ENCODE data around the gene RFPL2.

The RFPL2 gene

DNA sequence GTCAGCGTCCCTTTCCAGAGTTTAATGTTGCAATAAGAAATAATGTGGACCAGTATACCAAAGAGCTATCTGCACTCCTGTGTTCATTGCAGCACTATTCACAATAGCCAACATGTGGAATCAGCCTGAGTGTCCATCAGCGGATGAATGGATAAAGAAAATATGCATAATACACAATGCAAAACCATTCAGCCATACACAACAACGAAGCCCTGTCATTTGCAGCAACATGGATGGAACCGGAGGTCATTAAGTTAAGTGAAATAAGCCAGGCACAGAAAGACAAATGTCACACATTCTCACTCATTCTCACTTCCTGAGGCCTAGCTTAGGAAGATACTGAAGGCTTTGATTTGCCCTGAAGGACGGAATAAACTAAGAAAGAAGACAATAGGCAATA lies 28.2 kb upstream of the RFPL2 start:
- H3K36me3 ChIP-seq (replicated peaks; ENCODE audit: insufficient read depth, low read length): no peaks in the 10 kb centered on the region
- no peaks in the 10 kb centered on the region for H3F3A ChIP-seq (ENCODE audit: insufficient read depth, low read length)

DNA sequence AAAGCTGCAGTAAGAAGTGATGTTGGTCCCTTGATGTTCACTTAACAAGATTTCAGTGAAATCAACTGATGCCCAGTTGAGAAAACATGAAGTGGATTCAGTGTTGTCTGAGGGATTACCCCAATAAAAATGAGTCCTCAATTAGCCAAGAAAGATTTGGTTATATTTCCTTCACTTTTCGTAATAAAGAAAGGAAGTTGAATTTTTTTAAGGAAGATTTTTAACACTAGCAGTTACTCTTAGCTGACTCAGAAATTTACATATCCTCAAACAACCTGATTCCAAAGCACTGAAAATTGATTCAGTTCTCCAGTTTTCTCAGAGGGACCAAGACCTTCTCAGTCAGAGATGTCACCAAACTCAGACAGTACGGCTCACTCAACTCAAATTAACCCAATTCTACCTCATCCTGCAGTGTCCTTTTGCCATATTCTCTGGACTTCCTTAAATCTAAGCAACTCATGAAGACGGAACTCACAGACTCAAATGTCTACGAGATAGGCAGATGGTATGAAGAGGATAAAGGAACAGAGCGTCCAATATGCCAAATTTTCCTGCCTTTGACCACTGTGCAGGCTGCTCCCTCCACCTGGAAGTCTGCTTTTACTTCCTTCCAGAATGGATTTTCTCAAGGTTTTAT lies 27.4 kb upstream of the RFPL2 start:
- no peak overlapping the region for H2AFZ ChIP-seq (ENCODE audit: low read length)

More for the DNA sequence above, 28.2 kb upstream of the RFPL2 start:
- no peaks in the 10 kb centered on the region for H3K4me1 ChIP-seq (ENCODE audit: low read length)
- H3K27me3 ChIP-seq (replicated peaks; ENCODE audit: insufficient read depth, low read length): no peaks in the 10 kb centered on the region
- no peak overlapping the region for H3K4me3 ChIP-seq (ENCODE audit: low read length)
- no peak overlapping the region for H2AFZ ChIP-seq (ENCODE audit: low read length)
- DNase-seq: no peak
- no peaks in the 10 kb centered on the region for H3K9me3 ChIP-seq (replicated peaks; ENCODE audit: insufficient read depth, low read length)
- H4K20me1 ChIP-seq (ENCODE audit: insufficient read depth, low read length): no peaks in the 10 kb centered on the region
- no peaks in the 10 kb centered on the region for H3K79me2 ChIP-seq (ENCODE audit: low read length)
- no peak for TF ChIP-seq EZH2 (optimal IDR thresholded peaks at IDR 0.05; ENCODE audit: low read depth, low read length)
- H3K9me2 ChIP-seq (replicated peaks; ENCODE audit: insufficient read depth, low read length): no peaks in the 10 kb centered on the region
- no peak overlapping the region for H3K27ac ChIP-seq (ENCODE audit: low read length)
- no peak overlapping the region for H3K9ac ChIP-seq (ENCODE audit: low read length)
- H3K4me2 ChIP-seq (ENCODE audit: low read depth, low read length): no peak overlapping the region

DNA sequence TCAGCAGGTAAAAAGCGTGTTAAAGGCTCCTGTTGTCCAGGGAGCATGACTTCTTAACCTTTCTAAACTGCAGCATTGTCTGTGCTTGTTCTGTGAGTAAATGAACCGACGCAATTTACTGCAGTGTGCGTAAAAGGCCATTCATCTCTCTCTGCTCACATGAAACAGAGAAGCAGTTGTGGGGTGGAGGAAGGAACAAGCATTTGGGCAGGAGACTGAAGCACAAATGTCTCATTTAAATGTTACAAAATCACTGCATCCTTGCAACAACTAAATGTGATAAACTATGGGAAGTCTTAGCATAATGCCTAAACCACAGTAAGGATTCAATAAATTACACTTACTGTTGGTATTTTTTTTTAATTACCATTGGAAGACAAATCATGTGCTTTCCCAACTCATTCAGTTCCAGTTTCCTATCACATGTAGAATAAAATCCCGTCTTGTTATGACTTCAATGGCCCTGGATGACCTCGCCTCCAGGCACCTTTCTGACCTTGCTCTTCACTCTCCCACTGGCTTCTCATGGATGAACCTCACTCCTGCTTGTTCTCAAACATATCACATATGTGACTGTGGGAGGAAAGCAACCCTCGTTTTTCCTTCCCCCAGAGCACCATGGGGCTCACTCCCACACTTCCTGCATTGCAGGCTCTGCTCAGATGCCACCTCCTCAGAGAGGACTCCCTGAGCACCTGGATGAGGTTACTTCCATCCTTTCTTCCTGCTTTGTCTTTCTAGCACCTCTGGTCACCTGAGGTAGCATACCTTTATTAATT lies 21.6 kb upstream of the RFPL2 start:
- DNase-seq: no peak
- Histone ChIP-seq H3K9me3 (replicated peaks; ENCODE audit: insufficient read depth, low read length) (no peaks in the 10 kb centered on the region), H3K4me1 (ENCODE audit: low read length) (no peaks in the 10 kb centered on the region), H2AFZ (ENCODE audit: low read length) (no peak overlapping the region), H3K9me2 (replicated peaks; ENCODE audit: insufficient read depth, low read length) (no peaks in the 10 kb centered on the region), H3K4me3 (ENCODE audit: low read length) (no peak overlapping the region), H3K79me2 (ENCODE audit: low read length) (no peaks in the 10 kb centered on the region), H3K27ac (ENCODE audit: low read length) (no peak overlapping the region), H4K20me1 (ENCODE audit: insufficient read depth, low read length) (no peaks in the 10 kb centered on the region), H3K27me3 (replicated peaks; ENCODE audit: insufficient read depth, low read length) (no peaks in the 10 kb centered on the region), H3F3A (ENCODE audit: insufficient read depth, low read length) (no peaks in the 10 kb centered on the region), H3K9ac (ENCODE audit: low read length) (no peak overlapping the region), H3K4me2 (ENCODE audit: low read depth, low read length) (no peak overlapping the region), H3K36me3 (replicated peaks; ENCODE audit: insufficient read depth, low read length) (no peaks in the 10 kb centered on the region)
- TF ChIP-seq EZH2phosphoT487 (IDR thresholded peaks at IDR 0.05; ENCODE audit: low read length): no peak
- TF ChIP-seq, protein P1, sequence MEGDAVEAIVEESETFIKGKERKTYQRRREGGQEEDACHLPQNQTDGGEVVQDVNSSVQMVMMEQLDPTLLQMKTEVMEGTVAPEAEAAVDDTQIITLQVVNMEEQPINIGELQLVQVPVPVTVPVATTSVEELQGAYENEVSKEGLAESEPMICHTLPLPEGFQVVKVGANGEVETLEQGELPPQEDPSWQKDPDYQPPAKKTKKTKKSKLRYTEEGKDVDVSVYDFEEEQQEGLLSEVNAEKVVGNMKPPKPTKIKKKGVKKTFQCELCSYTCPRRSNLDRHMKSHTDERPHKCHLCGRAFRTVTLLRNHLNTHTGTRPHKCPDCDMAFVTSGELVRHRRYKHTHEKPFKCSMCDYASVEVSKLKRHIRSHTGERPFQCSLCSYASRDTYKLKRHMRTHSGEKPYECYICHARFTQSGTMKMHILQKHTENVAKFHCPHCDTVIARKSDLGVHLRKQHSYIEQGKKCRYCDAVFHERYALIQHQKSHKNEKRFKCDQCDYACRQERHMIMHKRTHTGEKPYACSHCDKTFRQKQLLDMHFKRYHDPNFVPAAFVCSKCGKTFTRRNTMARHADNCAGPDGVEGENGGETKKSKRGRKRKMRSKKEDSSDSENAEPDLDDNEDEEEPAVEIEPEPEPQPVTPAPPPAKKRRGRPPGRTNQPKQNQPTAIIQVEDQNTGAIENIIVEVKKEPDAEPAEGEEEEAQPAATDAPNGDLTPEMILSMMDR (IDR thresholded peaks at IDR 0.05; ENCODE audit: low read length): no peak
- no peak for TF ChIP-seq EZH2 (optimal IDR thresholded peaks at IDR 0.05; ENCODE audit: low read depth, low read length)

More for the DNA sequence above, 27.4 kb upstream of the RFPL2 start:
- TF ChIP-seq EZH2phosphoT487 (IDR thresholded peaks at IDR 0.05; ENCODE audit: low read length) (no peak), EZH2 (optimal IDR thresholded peaks at IDR 0.05; ENCODE audit: low read depth, low read length) (no peak)
- no peaks in the 10 kb centered on the region for H3K4me1 ChIP-seq (ENCODE audit: low read length)
- no peak for DNase-seq
- H4K20me1 ChIP-seq (ENCODE audit: insufficient read depth, low read length): no peaks in the 10 kb centered on the region
- no peaks in the 10 kb centered on the region for H3K36me3 ChIP-seq (replicated peaks; ENCODE audit: insufficient read depth, low read length)
- H3K79me2 ChIP-seq (ENCODE audit: low read length): no peaks in the 10 kb centered on the region
- H3K9me2 ChIP-seq (replicated peaks; ENCODE audit: insufficient read depth, low read length): no peaks in the 10 kb centered on the region
- no peak overlapping the region for H3K4me3 ChIP-seq (ENCODE audit: low read length)
- H3K27ac ChIP-seq (ENCODE audit: low read length): no peak overlapping the region
- H3F3A ChIP-seq (ENCODE audit: insufficient read depth, low read length): no peaks in the 10 kb centered on the region
- no peaks in the 10 kb centered on the region for H3K9me3 ChIP-seq (replicated peaks; ENCODE audit: insufficient read depth, low read length)
- H3K9ac ChIP-seq (ENCODE audit: low read length): no peak overlapping the region
- no peak overlapping the region for H3K4me2 ChIP-seq (ENCODE audit: low read depth, low read length)
- H3K27me3 ChIP-seq (replicated peaks; ENCODE audit: insufficient read depth, low read length): no peaks in the 10 kb centered on the region

DNA sequence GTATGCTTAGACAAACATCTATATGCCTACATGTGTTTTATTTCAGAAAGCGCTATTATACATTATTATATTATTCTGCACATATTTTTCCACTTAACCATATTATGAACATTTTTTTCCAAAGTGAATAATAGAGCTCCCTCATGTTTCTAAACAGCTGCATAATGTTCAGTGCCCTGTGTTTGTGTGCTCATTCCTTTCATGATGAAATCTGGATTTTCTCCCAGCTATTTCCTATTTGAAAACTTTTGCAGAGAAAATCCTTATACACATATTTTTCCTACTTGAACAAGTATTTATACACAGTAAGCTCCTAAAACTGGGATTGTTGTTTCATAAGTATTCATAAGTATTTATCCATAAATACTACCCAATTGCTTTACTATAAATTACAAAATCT lies 18.1 kb upstream of the RFPL2 start:
- H3K4me3 ChIP-seq (ENCODE audit: low read length): no peak overlapping the region
- no peaks in the 10 kb centered on the region for H3K9me3 ChIP-seq (replicated peaks; ENCODE audit: insufficient read depth, low read length)
- no peak overlapping the region for H3K9ac ChIP-seq (ENCODE audit: low read length)
- H3K4me1 ChIP-seq (ENCODE audit: low read length): no peaks in the 10 kb centered on the region
- H3K4me2 ChIP-seq (ENCODE audit: low read depth, low read length): no peak overlapping the region
- H3K27ac ChIP-seq (ENCODE audit: low read length): no peak overlapping the region
- TF ChIP-seq EZH2phosphoT487 (IDR thresholded peaks at IDR 0.05; ENCODE audit: low read length) (no peak), EZH2 (optimal IDR thresholded peaks at IDR 0.05; ENCODE audit: low read depth, low read length) (no peak)
- TF ChIP-seq, protein P1 (IDR thresholded peaks at IDR 0.05; ENCODE audit: low read length): no peak
- H3K36me3 ChIP-seq (replicated peaks; ENCODE audit: insufficient read depth, low read length): no peaks in the 10 kb centered on the region
- no peak for DNase-seq
- H3F3A ChIP-seq (ENCODE audit: insufficient read depth, low read length): no peaks in the 10 kb centered on the region
- H3K27me3 ChIP-seq (replicated peaks; ENCODE audit: insufficient read depth, low read length): no peaks in the 10 kb centered on the region
- no peaks in the 10 kb centered on the region for H3K79me2 ChIP-seq (ENCODE audit: low read length)
- no peaks in the 10 kb centered on the region for H3K9me2 ChIP-seq (replicated peaks; ENCODE audit: insufficient read depth, low read length)
- no peaks in the 10 kb centered on the region for H4K20me1 ChIP-seq (ENCODE audit: insufficient read depth, low read length)
- H2AFZ ChIP-seq (ENCODE audit: low read length): no peak overlapping the region
